HG02623 (cell line): Measurements from ENCODE around the gene MAP3K14.

ENCODE experiments used
- ATAC-seq: cut with Tn5 transposase; IDR thresholded peaks from one replicate; pipeline ENCODE4 v1.9.1; 2021; ENCODE audit warnings: moderate library complexity; ENCODE audit not compliant: unreplicated experiment

The MAP3K14 gene

DNA sequence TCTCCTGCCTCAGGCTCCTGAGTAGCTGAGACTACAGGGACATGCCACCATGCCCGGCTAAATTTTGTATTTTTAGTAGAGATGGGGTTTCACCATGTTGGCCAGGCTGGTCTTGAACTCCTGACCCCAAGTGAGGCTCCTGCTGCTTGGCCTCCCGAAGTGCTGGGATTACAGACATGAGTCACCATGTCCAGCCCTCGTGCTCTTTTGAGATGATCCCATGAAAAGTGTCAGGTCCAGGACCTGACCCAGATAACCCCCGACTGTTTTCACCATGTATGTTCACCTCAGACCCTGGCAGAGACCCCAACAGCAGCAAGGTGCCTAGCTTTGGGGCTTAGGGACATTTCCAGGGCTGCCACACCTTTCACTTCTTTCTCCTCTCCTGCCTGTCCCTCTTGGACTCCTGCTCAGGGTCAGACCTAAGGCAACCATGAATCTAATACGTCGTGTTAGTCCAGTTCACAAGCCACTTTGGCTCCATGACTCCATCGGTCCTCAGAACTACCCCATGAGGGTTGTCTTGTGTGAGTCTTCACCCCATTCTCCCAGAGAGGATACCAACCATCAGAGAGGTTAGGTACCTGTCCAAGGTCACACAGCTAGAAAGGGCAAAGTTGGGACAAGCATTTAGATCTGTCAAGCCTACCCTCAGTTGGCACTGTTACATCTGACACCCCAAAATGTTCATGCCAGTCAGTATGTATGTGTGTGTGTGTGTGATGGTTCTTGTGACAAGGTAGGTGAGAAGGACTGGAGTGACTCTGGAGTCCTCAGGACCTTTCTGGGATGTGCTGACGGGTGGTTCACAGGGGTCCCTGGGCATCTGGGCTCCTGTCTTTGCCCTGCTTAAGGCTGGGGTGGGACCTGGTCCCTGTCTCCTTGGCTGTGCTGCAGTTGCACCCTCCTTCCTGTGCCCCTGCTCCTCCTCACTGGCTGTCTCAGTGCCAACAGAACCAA lies 23.1 kb upstream of the MAP3K14 start:
- no peak for ATAC-seq

DNA sequence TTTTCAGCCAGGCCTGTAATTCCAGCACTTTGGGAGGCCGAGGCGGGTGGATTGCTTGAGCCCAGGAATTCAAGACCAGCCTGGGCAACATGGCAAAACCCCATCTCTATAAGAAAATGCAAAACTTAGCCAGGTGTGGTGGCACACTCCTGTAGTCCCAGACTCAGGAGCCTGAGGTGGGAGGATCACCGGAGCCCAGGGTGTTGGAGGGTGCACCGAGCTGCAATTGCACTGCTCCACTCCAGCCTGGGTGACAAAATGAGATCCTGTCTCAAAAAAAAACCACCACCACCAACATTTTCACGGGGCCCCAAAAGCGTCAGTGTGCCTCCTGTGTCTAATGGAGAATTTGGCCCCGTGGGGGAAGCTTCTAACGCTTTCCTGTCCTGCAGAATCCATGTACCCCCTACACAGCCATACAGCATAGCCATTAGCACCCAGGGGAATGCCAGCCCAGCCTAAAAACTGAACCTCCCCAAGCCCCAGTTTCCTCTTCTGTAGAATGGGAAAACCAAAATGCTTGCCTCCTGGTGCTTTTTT lies 22.2 kb upstream of the MAP3K14 start:
- ATAC-seq, result no peak

DNA sequence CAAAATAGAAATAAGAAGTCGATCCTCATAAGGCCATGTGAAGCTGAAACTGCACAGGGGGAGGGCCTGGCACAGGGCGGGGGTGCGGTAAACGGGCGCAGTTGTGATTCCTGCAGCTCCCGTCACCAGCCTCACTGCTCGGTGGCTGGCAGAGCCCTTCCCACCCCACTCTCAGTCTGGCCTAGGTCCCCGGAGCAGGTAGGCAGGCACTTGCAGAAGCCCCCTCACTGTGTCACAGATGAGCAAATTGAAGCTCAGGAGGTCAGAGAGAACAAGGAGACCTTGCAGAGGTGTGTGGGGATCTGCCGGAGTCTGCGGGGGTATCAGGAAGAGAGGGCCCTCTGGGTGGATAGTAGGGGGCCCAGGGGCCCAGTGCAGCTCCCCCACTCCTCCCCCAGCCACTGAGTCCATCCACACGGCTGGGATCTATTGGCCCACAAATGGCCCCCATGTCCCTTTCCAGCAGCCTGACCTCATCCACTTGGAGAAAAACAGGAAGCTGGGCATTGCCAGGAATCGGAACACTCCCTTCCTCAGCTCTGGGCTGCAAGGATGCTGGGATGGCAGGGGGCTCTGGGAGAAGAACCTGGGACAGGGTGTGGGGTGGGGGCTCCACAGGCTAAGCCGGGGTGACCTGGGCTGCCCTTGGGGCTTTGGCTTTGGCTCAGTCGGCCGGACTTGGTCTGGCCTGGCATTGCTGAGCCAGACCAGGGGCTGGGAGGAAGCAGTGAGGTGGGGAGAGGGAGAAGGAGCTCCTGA lies 21.4 kb upstream of the MAP3K14 start:
- no peak for ATAC-seq

DNA sequence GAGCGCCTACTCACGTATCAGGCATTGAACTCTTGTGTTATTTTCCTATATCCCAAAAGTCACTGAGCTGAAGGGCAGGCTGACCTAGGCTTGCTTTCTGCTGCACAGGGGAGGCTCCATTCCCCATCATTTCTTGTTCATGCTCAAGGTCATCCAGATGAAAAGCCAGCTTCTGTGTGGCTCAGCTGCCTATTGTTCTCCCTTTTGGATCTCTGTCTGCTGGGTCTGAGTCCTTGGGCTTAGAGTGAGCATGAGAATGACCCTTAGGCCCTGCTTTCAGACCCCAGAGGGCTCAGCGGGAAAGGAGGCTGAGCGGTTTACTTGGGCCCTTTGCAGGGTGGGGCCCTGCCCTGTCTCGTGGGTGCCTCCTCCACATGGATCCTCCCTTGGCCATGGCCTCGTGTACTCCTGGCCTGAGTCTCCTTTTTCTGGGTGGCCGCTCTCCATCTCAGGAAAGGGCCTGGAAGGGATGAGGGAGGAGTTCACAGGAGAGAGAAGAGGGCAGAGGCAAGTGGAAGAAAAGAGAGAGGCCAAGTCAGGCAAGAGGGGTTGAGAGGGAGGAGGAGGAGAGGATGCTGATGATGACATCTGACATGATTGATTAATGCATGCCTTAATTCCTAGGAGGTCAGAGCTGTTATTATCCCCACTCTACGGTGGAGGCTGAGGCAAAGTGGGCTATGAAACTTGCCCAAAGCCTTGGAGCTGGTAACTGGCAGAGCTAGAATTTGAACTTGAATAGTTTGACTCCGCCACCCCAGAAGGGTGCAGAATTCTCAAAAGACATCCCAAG lies 19.8 kb upstream of the MAP3K14 start:
- ATAC-seq, result no peak

DNA sequence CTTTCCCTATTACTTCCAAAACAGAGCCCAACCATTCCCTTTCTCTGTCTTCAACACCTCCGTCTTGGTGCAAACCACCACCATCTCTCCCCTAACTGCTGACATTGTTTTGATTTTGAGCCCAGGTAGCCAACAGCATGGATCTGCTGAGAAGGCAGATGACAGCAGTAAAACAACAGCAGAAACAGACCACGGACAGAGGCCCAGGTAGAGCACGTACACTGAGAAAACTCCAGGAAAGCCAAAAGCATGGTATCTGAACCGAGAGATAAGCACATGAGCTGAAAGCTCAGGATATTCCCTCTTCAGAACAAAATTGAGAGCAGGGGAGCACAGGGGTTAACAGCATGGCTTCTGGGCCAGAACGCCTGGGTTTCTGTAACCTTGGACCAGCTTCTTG lies 18.9 kb upstream of the MAP3K14 start:
- no peak for ATAC-seq

DNA sequence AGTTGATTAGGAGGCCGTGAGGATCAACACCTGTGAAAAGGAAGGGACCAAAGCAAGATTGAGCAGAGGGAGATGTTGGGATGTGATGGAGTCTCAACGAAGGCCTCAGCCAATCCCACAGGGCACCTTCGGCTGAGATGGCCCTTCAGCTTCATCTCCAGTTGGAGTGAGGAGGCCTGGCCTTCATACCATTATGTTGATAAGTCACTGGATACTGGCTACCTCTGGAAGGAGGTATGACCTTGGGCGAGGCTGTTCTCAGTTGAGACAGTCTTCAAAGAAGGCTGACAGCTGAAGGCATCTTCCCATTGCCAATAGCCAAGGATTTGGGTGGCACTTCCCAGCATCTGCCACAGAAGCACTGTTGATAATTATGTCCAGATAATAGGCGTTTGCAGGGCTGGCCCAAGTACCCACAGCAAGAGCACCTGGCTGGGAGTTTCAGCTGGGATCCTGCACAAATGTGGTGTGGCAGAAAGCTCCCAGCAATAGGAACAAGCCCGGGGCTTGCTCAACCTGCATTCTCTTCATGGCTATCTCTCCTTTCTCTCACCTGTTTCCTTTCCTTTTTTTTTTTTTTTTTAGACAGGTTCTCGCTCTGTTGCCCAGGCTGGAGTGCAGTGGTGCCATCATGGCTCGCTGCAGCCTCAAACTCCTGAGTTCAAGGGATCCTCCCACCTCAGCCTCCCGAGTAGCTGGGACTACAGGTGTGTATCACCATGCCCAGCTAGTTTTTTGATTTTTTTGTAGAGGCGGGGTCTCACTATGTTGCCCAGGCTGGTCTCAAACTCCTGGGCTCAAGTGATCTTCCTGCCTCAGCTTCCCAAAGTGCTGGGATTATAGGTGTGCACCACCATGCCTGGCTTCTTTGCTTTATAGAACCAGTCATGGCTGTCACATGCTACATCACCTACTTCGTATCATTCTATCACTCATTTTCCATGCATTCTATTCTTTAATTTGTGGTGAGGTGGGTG lies 18.2 kb upstream of the MAP3K14 start:
- ATAC-seq, result no peak

DNA sequence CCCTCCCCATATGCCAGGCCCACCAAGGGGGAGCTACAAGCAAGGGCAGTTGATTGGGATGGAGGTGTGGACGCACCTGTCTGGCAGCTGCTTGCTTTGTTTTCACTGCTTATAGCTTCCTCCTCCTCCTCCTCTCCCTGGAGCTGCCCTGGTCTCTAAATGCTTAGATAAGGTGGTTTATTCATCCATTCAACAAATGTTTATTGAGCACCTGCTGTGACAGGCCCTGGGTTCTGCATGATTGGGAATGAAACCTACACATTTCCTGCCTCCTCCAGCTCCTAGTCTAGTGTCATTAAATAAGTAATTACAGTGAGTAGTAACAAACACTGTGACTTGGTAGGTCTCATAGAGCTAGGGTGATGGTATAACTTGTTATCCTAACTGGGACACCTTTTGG lies 17.4 kb upstream of the MAP3K14 start:
- no peak for ATAC-seq

DNA sequence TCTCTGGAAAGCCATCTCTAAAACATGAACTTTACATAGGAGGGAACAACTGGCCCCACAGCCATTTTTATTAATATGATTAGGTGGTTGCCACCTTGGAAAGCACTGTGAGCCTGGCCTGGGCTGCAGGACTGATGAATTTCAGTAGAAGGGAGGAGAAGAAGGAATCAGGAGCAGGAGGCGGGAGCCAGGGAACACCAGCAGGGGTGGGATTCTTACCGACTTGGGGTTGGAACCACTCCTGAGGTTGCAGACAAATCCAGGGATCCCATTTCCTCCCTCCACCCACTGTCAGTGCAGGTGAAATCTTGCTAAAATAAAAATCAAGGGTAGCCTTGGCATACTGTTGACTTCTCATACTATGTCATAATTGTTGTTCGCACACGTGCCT lies 16.9 kb upstream of the MAP3K14 start:
- no peak for ATAC-seq

DNA sequence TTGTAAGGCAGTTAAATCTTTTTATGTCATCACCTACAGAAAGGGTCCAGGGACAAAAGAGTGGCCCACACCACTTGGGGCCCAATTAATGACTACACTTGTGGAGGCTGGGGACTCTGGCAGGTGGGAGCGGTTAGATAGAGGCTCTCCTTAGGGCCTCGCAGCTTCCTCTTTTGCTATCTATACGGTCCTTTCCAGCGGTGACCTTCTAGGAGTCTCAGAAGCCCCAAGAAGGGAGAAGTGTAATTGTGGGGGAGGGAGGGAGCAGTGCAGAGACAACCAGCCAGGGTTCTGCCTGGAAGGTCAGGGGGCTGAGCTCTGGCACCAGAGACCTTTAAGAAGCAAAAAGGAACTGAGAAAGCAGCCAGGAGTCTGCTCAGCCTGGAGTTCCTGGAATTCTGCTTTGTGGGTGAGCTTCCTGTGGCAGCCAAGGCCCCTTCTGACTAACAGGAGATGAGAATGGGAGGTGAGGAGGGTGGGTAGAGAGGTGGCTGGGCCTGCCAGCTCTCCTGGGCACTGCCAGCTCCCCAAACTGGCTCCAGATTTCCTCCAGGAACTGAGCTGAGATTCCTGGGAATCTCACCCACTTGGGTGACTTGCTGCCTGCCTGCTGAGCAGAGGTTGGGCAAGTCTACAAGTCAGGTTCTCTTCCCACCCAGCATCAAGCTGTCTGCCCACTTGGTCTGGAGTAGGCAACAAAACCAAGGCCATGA lies 16.3 kb upstream of the MAP3K14 start:
- ATAC-seq, result no peak

DNA sequence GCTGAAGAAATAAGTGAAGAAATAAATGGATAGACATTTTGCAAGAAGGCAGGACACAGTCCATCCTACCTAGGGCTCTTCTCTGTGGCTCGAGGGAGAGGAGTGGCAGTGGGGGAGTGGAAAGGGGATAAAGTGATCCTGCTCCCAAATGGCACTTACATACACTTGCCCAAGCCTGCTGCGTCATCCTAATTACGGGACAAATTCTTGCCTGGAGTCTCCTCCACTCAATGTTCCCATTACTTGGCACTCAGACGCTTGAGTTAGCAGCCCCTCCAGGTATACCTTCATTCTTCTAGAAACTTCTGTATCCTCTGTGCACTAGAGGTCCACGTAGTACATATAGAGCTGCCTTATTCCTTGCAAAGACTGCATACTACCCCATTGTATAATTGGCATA lies 15.7 kb upstream of the MAP3K14 start:
- no peak for ATAC-seq

DNA sequence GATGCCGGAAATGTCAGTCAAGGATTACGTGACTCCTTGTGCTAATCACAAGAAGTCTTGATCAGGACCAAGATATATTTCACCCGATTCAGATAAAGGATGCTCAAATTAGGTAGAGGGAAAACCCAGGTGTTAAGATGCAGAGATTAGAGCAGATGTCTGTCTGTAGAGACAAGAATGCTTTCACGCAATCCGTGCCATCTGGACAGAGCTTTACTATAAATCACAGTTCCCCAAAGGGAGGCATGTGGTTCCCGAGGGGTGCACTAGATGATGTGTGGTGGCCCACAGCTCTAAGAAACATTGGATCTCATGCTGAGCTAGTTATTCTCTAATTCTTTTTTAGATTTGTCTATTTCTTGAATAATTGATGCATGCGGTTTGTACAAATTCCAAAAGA lies 9.8 kb upstream of the MAP3K14 start:
- no peak for ATAC-seq

DNA sequence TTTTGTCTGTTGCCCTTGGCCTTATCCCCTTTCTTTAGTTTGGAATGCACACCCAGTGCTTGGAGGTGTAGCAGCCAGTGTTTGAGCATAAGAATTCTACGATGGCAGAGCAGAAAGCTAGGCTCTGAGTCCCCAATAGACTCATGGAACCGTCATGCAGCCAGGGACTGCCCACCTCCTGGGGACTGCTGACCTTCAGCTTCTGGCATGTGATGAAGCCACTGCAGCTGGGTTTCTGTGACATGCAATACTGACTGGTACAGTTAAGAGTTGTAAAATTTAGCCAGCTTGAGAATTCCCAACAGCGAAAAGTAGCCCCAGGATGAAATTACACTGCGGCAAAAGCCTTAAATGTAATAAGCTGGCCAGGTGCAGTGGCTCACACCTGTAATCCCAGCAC lies 9.0 kb upstream of the MAP3K14 start:
- no peak for ATAC-seq

DNA sequence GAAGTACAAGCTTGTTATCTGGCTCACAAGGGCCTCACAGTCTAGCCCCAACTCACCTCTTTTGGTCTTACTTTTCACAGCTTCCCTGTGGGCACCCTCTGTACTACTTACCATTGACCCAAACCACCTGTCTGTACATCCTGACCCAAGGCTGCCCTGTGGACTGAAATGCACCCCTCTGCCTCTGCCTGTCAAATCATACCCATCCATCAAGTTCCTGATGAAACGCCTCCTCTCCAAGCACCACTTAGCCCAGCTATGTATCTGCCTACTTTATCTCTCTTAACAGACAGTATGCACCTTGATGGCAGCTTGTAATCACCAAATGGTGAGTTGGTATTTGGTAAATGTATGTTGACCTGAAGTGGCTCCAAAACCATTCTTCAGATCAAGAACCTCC lies 7.5 kb upstream of the MAP3K14 start:
- ATAC-seq, result no peak

DNA sequence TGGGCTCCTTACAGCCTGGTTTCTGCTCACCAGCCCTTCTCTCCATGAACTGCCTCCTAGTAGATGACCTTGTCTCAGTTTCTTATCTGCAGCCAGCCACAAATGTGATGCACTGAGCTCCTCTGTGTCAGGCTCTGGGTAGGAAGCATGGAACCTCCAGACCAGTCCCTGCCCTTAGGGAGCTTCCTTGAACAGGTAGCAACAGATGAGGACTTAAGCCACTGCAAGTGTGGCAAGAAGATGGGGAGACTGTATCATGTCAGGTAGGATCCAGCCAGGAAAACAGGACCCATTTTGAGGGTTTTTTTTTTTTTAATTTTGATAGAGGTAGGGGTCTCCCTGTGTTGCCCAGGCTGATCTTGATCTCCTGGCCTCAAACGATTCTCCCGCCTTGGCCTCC lies 5.3 kb upstream of the MAP3K14 start:
- ATAC-seq, result no peak

DNA sequence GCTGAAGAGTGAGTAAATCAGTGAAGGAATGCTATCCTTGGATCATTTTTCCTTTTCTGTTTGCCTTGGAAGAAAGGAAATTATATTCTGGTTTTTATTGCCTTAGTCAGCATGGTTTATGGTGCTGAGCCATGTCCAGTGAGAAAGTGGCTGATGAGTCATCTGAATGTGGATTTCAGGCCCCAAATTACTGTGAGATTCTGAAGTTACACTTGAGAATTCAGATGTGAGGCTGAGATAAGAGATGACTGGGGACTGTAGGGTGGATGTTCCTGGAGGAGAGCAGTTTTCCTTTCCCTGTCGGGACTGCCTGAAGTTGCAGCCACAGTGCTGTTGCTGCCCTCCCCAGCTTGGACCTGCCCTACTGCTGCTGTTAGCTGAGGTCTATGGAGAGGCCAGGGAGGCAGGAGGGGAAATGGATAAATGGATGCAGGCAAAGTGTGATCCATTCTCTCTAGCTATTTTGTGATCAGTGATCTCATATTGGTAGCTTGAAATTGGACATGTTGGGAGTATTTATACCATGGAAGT lies 4.2 kb upstream of the MAP3K14 start:
- ATAC-seq, result no peak

DNA sequence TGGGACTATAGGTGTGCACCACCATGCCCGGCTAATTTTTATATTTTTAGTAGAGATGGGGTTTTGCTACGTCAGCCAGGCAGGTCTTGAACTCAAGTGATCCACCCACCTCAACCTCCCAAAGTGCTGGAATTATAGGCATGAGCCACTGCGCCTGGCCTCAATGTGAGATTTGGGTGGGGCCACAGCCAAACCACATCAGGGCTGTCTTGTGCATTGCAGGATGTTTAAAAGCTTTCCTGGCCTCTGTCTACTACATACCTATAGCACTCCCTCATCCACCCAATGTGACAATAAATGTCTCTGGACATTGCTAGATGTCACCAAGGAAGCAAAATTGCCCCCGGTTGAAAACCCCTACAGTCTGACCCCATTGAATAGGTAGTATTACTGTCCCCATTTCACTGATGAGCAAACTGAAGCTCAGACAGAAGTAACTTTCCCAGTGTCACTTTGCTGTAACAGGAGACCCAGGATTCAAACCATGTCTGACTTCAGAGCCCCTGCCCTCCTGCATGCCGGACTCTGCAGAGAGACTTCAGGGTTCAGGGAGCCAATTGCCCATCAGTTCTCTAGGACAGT lies 3.6 kb upstream of the MAP3K14 start:
- no peak for ATAC-seq

DNA sequence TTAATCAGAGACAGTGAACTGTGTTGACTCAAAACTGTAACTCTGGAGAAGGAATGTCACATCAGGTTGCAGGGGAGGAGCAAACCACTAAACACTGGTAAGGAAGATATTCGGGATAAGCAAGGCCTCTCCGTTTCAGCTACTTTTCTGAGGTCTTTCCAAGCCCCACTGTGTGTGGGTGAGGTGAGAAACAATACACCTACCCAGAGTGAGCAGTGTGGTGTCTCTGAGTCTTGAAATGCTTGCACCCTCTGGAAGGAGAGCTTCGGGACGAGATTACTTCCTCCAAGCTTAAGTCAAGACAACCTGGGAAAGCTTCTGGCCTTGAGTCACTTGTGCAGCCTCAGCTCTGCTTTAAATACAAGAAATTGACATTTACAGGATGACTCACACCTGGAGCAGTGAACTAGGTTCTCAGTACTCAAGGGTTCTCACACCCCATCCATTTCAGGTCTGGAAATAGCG lies 2.5 kb upstream of the MAP3K14 start:
- ATAC-seq, result no peak

DNA sequence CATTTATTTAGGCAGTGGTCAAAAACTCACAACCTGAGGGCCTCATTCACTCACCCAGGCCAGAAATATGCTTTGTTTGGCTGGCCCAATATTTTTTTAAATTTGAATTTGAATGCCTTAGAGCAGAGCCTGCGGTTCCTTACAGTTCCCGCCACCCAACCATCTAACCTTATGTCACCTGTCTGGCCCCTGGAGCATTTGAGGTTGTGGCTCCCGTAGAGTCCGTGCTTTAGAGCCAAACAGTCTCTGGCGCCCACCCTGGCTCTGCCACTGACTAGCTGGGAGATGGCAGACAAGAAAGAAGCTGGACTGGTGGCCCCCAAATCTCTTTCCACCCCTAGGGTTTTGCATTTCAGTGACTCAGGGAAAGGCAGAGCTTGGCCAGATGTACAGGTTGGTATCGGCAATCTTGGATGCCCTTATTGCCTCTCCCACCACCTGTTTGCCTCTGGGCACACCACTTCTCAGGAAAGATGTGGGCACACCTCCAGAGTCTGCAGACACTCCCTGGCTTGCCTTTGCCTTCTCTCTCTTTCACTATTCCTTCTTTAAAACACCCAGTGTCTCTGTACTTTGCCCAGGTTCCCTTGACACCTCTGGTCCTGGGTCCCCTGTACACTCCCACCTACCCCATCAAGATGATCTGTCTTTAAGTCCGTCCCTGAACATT lies 1.9 kb upstream of the MAP3K14 start:
- ATAC-seq, result no peak
